Adrenal gland (tissue), 5 donors: ENCODE data around the gene ITPK1.

Experiments
- CTCF ChIP-seq, 6 experiments: fragments of 450-650 bp in 4 of 6; fragments of 200-600 bp in 2 of 6; sonication (generic) in 1 of 6; IDR thresholded peaks; 1 replicate in 5 of 6; 2 replicates in 1 of 6; pipeline versions ENCODE4 v1.5.1 to v1.8.0; 2016 to 2021; ENCODE audit warnings: antibody characterized with exemption in 6 of 6, mild to moderate bottlenecking in 2 of 6, moderate library complexity in 1 of 6
- POLR2A ChIP-seq, 2 donors: fragments of 450-650 bp; IDR thresholded peaks; one replicate each; pipeline ENCODE4 v1.6.1; 2017; ENCODE audit warnings: antibody characterized with exemption in 2 of 2, mild to moderate bottlenecking in 2 of 2, moderate library complexity in 1 of 2
- donor health status: DM: no; HTN: no; CAD: no.

- TF ChIP-seq CTCF (IDR thresholded peaks at IDR 0.05), result no peak
- no peak for TF ChIP-seq POLR2A (IDR thresholded peaks at IDR 0.05)
These were observed 160.8 kb downstream of the ITPK1 start for GRCh38 chr14:92954933-92955332.
